A673 (cell line): ENCODE results near the gene CEP19. TPM values are rescaled to one million over a fixed set of nuclear protein-coding genes. Genes with fewer than 3 reads are reported as not detected.
"Not testable (repeated sequence)": the region's sequence is repeated elsewhere in the genome, so short reads cannot be mapped to it uniquely, and the experiment has no call there.

Source experiments
- BruUV-seq: library from RNA; stranded (reverse); fragments of 400-500 nt; replicated peaks from 2 replicates; lab custom pipeline; 2021; lab: Mats Ljungman, UMichigan
- CTCF ChIA-PET: fragments of 300-600 bp; sonication (Branson Sonifier 250); formaldehyde crosslinking; loops from one replicate; lab custom pipeline; 2022; ENCODE audit warnings: antibody characterized with exemption; lab: Charles Lee
- POLR2A ChIA-PET: fragments of 300-600 bp; sonication (Branson Sonifier 250); formaldehyde crosslinking; loops from one replicate; lab custom pipeline; 2022; ENCODE audit warnings: antibody characterized with exemption; ENCODE audit not compliant: low non-redundant PET; lab: Charles Lee
- DNase-seq: peaks from one replicate; pipeline ENCODE4 v3.0.0-alpha.2; 2015; ENCODE audit warnings: low spot score
- H3K27ac ChIP-seq: fragments of 200-600 bp; sonication (generic); 2 replicates; pipeline ENCODE4 v1.5.1; 2016; ENCODE audit warnings: mixed run types, low read depth, mild to moderate bottlenecking, mixed read lengths, antibody characterized with exemption, low read length; ENCODE audit not compliant: poor library complexity, severe bottlenecking
- H3K27me3 ChIP-seq: fragments of 200-600 bp; sonication (generic); replicated peaks from 2 replicates; pipeline ENCODE4 v1.6.1; 2017; ENCODE audit warnings: mixed run types, low read depth, mild to moderate bottlenecking, mixed read lengths, antibody characterized with exemption, low read length; ENCODE audit not compliant: insufficient read depth, poor library complexity
- H3K36me3 ChIP-seq: fragments of 200-600 bp; sonication (generic); 2 replicates; pipeline ENCODE4 v1.6.1; 2016; ENCODE audit warnings: mixed run types, mild to moderate bottlenecking, mixed read lengths, antibody characterized with exemption, low read length; ENCODE audit not compliant: insufficient read depth, poor library complexity, severe bottlenecking
- H3K4me1 ChIP-seq: fragments of 200-600 bp; sonication (generic); 2 replicates; pipeline ENCODE4 v1.6.1; 2017; ENCODE audit warnings: mixed run types, mild to moderate bottlenecking, mixed read lengths, antibody characterized with exemption, low read length; ENCODE audit not compliant: insufficient read depth, poor library complexity, severe bottlenecking
- H3K4me3 ChIP-seq: fragments of 200-600 bp; sonication (generic); 2 replicates; pipeline ENCODE4 v1.5.1; 2016; ENCODE audit warnings: low read depth, mixed run types, mild to moderate bottlenecking, mixed read lengths, low read length; ENCODE audit not compliant: poor library complexity, severe bottlenecking
- H3K9me3 ChIP-seq: fragments of 200-600 bp; sonication (generic); 2 replicates; pipeline ENCODE4 v1.6.1; 2016; ENCODE audit warnings: mixed run types, low read depth, mild to moderate bottlenecking, mixed read lengths, antibody characterized with exemption, low read length; ENCODE audit not compliant: poor library complexity, severe bottlenecking
- EZH2 ChIP-seq: fragments of 200-600 bp; sonication (generic); IDR thresholded peaks from 2 replicates; pipeline ENCODE4 v1.6.1; 2017; ENCODE audit warnings: borderline replicate concordance, low read depth, mild to moderate bottlenecking, mixed read lengths, antibody characterized with exemption, low read length; ENCODE audit not compliant: poor library complexity, severe bottlenecking
- intact Hi-C: fragments of 100-400 bp; cut with micrococcal nuclease; formaldehyde crosslinking; loops from one replicate; pipeline ENCODE4 v1.10.0; 2022; ENCODE audit not compliant: unreplicated experiment
- total RNA-seq: library from RNA; stranded (reverse); gene quantifications from 2 replicates; pipeline ENCODE4 v1.2.3, GENCODE V29; 2021
- TF ChIP-seq, protein P1 (sequence below): fragments of 300-800, 200-600 bp; sonication (generic); conservative IDR thresholded peaks from 2 replicates; pipeline ENCODE4 v1.5.1; 2017; ENCODE audit warnings: low read depth, mild to moderate bottlenecking, antibody characterized with exemption, low read length, moderate library complexity, mixed read lengths

CEP19 gene
- total RNA-seq, 1 experiment from 2014 or later, result 6.0 TPM

DNA sequence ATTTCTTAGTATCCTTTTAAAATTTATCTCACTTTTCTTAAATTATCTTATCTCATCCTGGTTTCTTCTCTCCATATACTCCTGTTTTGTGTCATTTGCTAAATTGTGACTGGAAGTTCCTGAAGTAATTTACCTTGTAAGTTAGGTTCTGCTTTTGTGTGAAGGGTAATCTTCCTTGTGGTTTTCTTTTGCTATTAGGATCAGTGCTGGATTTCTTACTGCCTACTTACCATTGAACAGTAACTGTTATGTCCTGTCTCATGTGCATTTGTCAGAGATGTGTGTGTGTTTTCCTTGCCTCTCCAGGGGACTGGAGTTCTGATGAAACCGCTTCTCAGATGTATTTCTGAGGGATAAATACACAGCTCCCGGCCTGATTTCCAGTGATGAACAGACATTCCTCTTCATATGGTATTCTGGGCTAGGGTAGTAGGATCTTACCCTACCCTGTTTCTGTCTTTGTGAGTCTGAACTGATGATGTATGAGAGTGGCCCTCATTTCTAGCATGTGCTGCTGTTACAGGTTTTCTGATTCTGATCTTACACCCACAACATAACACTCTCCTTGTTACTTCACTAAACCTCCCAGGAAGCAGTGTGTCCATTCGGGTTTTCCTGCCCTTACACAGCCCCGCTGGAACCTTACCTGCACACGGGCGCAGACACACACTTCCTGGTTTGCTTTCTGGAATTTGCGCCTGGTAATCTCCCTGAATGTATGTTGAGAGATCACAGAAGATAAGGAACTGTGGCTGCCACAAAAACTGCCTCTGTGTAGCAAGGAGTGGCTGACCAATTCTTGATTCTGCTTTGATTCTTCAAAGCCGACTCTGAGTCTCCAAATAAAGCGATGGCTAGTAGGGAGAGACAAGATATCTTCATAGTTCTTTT lies 42.3 kb upstream of the CEP19 start:
- Histone ChIP-seq H3K4me1 (no peaks in the 10 kb centered on the region), H3K27me3 (no peaks in the 10 kb centered on the region), H3K4me3 (no peak overlapping the region), H3K9me3 (peaks cover 15% of the 10 kb centered on the region), H3K36me3 (peaks cover 10% of the 10 kb centered on the region), H3K27ac (no peak overlapping the region)
- TF ChIP-seq EZH2, result no peak
- TF ChIP-seq, protein P1, sequence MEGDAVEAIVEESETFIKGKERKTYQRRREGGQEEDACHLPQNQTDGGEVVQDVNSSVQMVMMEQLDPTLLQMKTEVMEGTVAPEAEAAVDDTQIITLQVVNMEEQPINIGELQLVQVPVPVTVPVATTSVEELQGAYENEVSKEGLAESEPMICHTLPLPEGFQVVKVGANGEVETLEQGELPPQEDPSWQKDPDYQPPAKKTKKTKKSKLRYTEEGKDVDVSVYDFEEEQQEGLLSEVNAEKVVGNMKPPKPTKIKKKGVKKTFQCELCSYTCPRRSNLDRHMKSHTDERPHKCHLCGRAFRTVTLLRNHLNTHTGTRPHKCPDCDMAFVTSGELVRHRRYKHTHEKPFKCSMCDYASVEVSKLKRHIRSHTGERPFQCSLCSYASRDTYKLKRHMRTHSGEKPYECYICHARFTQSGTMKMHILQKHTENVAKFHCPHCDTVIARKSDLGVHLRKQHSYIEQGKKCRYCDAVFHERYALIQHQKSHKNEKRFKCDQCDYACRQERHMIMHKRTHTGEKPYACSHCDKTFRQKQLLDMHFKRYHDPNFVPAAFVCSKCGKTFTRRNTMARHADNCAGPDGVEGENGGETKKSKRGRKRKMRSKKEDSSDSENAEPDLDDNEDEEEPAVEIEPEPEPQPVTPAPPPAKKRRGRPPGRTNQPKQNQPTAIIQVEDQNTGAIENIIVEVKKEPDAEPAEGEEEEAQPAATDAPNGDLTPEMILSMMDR, result no peak
- BruUV-seq, result no TSS peak
- CTCF ChIA-PET, result no interaction called here
- no peak for DNase-seq
- intact Hi-C loops, result no loop called here
- POLR2A ChIA-PET, result no interaction called here

DNA sequence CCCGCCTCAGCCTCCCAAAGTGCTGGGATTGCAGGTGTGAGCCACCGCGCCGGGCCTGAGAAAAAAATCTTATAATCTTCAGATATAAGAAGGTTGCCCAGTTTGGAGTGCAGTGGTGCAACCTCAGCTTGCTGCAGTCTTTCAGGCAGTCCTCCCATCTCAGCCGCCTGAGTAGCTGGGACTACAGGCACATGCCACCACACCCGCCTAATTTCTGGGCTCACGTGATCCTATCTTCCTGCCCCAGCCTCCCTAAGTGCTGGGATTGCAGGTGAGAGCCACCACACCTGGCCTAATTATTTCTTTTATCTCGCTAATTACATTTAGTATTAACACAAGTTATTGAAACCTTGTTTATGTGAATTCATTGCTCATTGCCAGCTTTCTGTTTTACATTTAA lies 41.2 kb upstream of the CEP19 start:
- peaks cover 10% of the 10 kb centered on the region for H3K36me3 ChIP-seq
- CTCF ChIA-PET, result no interaction called here
- no peaks in the 10 kb centered on the region for H3K4me1 ChIP-seq
- H3K27me3 ChIP-seq, result no peaks in the 10 kb centered on the region
- POLR2A ChIA-PET, result interaction anchor here (0.6 kb wide), 1 partner anchor 43 kb away, joined by 3 read pairs; no protein-coding TSS in a partner anchor
- TF ChIP-seq EZH2, result no peak
- TF ChIP-seq, protein P1, result no peak
- peaks cover 15% of the 10 kb centered on the region for H3K9me3 ChIP-seq
- no TSS peak for BruUV-seq
- H3K27ac ChIP-seq, result no peak overlapping the region
- no peak for DNase-seq
- no peak overlapping the region for H3K4me3 ChIP-seq
- intact Hi-C loops, result no loop called here

DNA sequence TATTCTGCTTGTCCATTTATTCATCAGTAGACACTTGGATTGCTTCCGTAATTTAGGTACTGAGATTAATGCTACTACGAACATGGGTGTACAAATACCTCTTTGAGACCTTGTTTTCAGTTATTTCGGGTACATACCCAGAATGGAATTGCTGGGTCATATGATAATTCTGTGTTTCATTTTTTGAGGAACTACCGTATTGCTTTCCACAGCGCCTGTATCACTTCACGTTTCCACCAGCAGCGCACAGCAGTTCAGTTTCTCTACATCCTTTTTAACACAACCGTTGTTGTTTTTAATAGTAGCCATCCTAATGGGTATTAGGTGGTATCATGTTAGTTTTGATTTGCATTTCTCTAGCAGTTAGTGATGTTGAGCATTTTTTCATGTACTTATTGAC lies 37.1 kb upstream of the CEP19 start:
- intact Hi-C loops, result no loop called here
- TF ChIP-seq, protein P1, result no peak
- no peak for TF ChIP-seq EZH2
- ChIA-PET POLR2A (no interaction called here), CTCF (no interaction called here)
- BruUV-seq, result no TSS peak
- H3K27me3 ChIP-seq, result no peaks in the 10 kb centered on the region
- no peak overlapping the region for H3K4me3 ChIP-seq
- H3K36me3 ChIP-seq, result peaks cover 19% of the 10 kb centered on the region
- no peaks in the 10 kb centered on the region for H3K4me1 ChIP-seq
- no peak for DNase-seq
- H3K27ac ChIP-seq, result no peak overlapping the region
- H3K9me3 ChIP-seq, result peaks cover 3% of the 10 kb centered on the region

DNA sequence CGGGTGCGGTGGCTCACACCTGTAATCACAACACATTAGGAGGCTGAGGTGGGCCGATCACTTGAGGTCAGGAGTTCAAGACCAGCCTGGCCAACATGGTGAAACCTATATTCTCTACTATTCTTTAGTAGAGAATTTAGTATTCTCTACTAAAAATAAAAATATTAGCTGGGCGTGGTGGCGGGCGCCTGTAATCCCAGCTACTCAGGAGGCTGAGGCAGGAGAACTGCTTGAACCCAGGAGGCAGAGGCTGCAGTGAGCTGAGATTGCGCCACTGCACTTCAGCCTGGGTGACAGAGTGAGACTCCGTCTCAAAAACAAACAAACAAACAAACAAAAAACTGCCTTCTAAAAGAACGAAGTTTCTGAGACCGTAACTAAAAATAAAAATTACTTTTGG lies 31.5 kb upstream of the CEP19 start:
- H3K27me3 ChIP-seq, H3K4me1 ChIP-seq, POLR2A ChIA-PET, CTCF ChIA-PET, DNase-seq, H3K4me3 ChIP-seq, intact Hi-C loops, BruUV-seq, H3K27ac ChIP-seq, H3K9me3 ChIP-seq: not testable (repeated sequence)
- H3K36me3 ChIP-seq, result peaks cover 16% of the 10 kb centered on the region
